Effector memory CD4-positive, alpha-beta T cell (primary cell): ENCODE measurements around the gene DOCK7.
"Not testable (repeated sequence)": the region's sequence is repeated elsewhere in the genome, so short reads cannot be mapped to it uniquely, and the experiment has no call there.

Source experiments
- DNase-seq, 3 donors: peaks; one replicate each; pipeline ENCODE4 v3.0.0-alpha.2; 2020
- H3K27ac ChIP-seq: 2 replicates; pipeline ENCODE4 v1.7.0; 2013; ENCODE audit warnings: mild to moderate bottlenecking, low read length, moderate library complexity; ENCODE audit not compliant: insufficient read depth, poor library complexity, severe bottlenecking
- H3K27me3 ChIP-seq: replicated peaks from 2 replicates; pipeline ENCODE4 v1.7.0; 2013; ENCODE audit warnings: mild to moderate bottlenecking, low read length; ENCODE audit not compliant: insufficient read depth, control insufficient read depth, poor library complexity, severe bottlenecking
- H3K36me3 ChIP-seq: 2 replicates; pipeline ENCODE4 v1.7.0; 2013; ENCODE audit warnings: mild to moderate bottlenecking, low read length, moderate library complexity; ENCODE audit not compliant: control insufficient read depth, insufficient read depth
- H3K4me1 ChIP-seq: 2 replicates; pipeline ENCODE4 v1.7.0; 2013; ENCODE audit warnings: low read length, mild to moderate bottlenecking; ENCODE audit not compliant: control insufficient read depth, insufficient read depth, poor library complexity, severe bottlenecking
- H3K4me3 ChIP-seq: 2 replicates; pipeline ENCODE4 v1.7.0; 2013; ENCODE audit warnings: low read length, low read depth, mild to moderate bottlenecking; ENCODE audit not compliant: insufficient read depth, poor library complexity, severe bottlenecking
- H3K9me3 ChIP-seq: 2 replicates; pipeline ENCODE4 v1.7.0; 2013; ENCODE audit warnings: mild to moderate bottlenecking, low read length, moderate library complexity; ENCODE audit not compliant: control insufficient read depth

DOCK7 gene

DNA sequence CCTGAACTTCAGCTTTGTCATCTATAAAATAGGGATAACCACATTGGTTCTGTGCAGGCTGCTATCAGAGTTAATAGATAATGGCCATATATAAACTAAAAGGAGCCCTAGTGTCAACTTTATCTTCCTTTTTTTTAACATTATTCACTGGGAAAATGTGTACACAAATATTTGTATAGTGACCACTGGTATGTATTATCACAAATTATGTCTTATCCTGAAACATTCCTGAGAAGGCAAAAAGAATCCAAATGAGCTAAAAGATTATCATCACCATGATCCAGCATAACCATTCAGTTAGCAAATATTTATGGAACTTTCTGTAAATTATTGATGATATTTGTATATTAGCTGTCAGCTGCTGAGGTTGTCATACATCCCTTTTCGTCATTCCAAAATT is 74.3 kb downstream of the DOCK7 start:
- Histone ChIP-seq H3K27ac (no peak overlapping the region), H3K36me3 (no peaks in the 10 kb centered on the region), H3K4me1 (no peaks in the 10 kb centered on the region), H3K27me3 (no peaks in the 10 kb centered on the region), H3K4me3 (no peak overlapping the region), H3K9me3 (no peaks in the 10 kb centered on the region)
- DNase-seq, result no peak

DNA sequence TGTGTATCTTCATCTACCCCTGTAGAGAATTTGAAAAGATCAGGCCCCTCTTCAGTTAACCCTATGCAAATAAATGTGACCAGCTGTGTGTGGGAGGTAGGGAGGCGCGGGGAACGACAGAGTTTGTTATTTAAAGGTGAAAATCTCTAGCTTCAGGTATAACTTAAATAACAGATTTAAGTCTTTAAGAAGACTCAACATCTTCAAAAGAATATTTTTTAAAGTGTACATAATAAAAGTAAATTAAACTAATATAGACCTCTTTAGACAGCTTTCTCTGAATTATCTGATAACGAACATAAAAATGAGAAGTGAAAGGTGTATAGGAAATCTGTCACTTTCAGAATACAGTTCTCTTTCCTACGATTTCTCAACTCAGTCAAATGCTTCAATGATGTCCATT is 74.9 kb downstream of the DOCK7 start:
- no peaks in the 10 kb centered on the region for H3K36me3 ChIP-seq
- no peaks in the 10 kb centered on the region for H3K27me3 ChIP-seq
- no peaks in the 10 kb centered on the region for H3K4me1 ChIP-seq
- no peak for DNase-seq
- H3K4me3 ChIP-seq, result no peak overlapping the region
- no peaks in the 10 kb centered on the region for H3K9me3 ChIP-seq
- no peak overlapping the region for H3K27ac ChIP-seq

DNA sequence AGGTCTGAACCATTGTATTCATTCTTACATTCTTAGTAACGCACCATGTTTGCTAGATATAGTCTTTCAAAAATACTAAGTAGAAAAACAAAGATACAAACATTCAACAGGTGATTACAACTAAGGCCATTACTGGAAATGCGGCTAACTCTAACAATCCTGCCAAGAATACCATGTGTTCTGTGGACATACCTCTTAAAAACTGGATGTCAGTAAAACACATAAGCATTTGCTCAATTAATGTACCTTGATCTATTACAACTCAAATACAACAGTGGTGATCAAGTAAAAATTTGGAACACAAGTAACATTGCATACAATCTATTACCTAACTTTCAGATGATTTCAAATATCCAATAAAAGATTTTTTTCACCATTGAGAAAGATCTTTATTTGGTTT is 75.4 kb downstream of the DOCK7 start:
- H3K27ac ChIP-seq, result no peak overlapping the region
- no peaks in the 10 kb centered on the region for H3K4me1 ChIP-seq
- no peak for DNase-seq
- no peaks in the 10 kb centered on the region for H3K36me3 ChIP-seq
- no peaks in the 10 kb centered on the region for H3K27me3 ChIP-seq
- no peak overlapping the region for H3K4me3 ChIP-seq
- H3K9me3 ChIP-seq, result no peaks in the 10 kb centered on the region

GRCh38 chr1:62610588-62610987 is 77.6 kb downstream of the DOCK7 start:
- H3K4me1 ChIP-seq, DNase-seq, H3K9me3 ChIP-seq, H3K4me3 ChIP-seq, H3K27ac ChIP-seq, H3K27me3 ChIP-seq, H3K36me3 ChIP-seq: not testable (repeated sequence)

DNA sequence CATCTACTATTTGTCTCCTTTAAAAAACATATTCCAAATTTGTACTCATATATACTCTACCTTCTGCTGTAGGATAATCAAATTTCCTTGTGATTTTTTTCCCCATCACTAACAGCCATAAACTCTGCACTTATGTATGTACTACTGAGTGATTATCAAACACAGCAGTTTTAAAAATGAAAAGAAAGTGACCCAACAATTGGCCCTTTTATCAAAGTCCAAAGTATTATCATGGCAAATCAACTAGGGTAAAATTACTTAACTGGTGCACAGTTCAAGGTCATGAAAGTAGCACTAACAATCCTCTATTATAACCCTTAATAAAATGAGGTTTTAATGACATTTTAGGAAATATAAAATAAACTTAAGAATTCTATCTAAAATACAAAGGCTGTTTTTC is 79.3 kb downstream of the DOCK7 start:
- Histone ChIP-seq H3K9me3 (no peaks in the 10 kb centered on the region), H3K4me1 (no peaks in the 10 kb centered on the region), H3K36me3 (no peaks in the 10 kb centered on the region), H3K27ac (no peak overlapping the region), H3K27me3 (no peaks in the 10 kb centered on the region), H3K4me3 (no peak overlapping the region)
- no peak for DNase-seq

DNA sequence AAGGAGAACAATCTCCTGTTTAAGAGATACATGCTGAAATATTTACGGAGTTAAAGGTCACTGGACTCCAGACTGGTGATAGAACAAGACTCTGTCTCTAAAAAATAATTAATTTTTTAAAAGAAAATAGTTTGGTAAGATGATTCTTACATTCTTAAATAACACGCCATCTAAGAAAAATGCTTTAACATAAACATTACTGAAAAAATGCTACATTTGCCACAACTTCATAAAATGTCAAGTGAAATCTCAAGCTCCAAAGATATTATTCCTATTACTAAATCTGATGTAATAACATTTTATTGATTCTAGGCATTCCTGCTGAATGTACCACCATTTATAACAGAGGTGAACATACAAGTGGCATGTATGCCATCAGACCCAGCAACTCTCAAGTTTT is 86.7 kb downstream of the DOCK7 start:
- no peak for DNase-seq
- no peaks in the 10 kb centered on the region for H3K4me1 ChIP-seq
- H3K36me3 ChIP-seq, result no peaks in the 10 kb centered on the region
- H3K27me3 ChIP-seq, result no peaks in the 10 kb centered on the region
- no peak overlapping the region for H3K4me3 ChIP-seq
- H3K27ac ChIP-seq, result no peak overlapping the region
- no peaks in the 10 kb centered on the region for H3K9me3 ChIP-seq

GRCh38 chr1:62599044-62599443 is 89.1 kb downstream of the DOCK7 start:
- Histone ChIP-seq H3K36me3 (no peaks in the 10 kb centered on the region), H3K4me3 (no peak overlapping the region), H3K9me3 (no peaks in the 10 kb centered on the region), H3K4me1 (no peaks in the 10 kb centered on the region), H3K27ac (no peak overlapping the region), H3K27me3 (no peaks in the 10 kb centered on the region)
- no peak for DNase-seq

GRCh38 chr1:62597281-62597680 is 90.9 kb downstream of the DOCK7 start, which contains the start of gene ANGPTL3:
TSS of gene ANGPTL3 (plus strand) at chr1:62597520. CDS start at chr1:62597567, 47 bp downstream.
- no peak within 1 kb of the TSS for H3K4me3 ChIP-seq
- no peaks in the 10 kb centered on the region for H3K27me3 ChIP-seq
- no peak within 1 kb of the TSS for H3K27ac ChIP-seq
- H3K4me1 ChIP-seq, result no peaks in the 10 kb centered on the region
- no peaks in the 10 kb centered on the region for H3K9me3 ChIP-seq
- H3K36me3 ChIP-seq, result no peaks in the 10 kb centered on the region
- DNase-seq, result no peak

GRCh38 chr1:62595647-62596046 is 92.5 kb downstream of the DOCK7 start:
- no peak for DNase-seq
- no peak overlapping the region for H3K27ac ChIP-seq
- H3K36me3 ChIP-seq, result no peaks in the 10 kb centered on the region
- no peaks in the 10 kb centered on the region for H3K9me3 ChIP-seq
- H3K4me1 ChIP-seq, result no peaks in the 10 kb centered on the region
- no peaks in the 10 kb centered on the region for H3K27me3 ChIP-seq
- H3K4me3 ChIP-seq, result no peak overlapping the region

DNA sequence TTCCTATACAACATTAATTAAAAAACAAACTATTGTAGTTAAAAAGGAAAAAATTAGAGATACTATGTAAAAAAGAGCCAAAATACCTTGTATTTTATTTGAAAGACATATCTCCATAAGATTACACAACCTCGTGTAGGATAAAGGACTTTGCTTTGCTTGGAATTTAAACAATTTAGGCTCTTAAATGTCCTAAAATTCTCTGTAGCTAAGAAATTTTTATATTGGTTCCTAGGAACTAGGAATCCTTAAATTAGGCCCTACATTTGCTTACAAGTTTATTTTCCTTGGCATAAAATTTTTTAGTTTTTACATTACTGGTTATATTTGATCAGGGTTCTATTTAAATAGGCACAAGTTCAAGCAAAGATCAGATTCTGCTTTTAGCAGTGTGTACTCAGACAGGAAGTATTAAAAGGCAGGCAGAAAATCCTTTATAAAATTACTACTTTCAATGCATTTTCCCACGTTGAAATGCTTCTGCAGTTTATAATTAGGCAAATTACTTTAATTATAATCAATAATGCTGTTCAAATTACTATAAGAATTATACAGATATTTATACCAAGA is 94.3 kb downstream of the DOCK7 start:
- Histone ChIP-seq H3K27me3 (no peaks in the 10 kb centered on the region), H3K4me1 (no peaks in the 10 kb centered on the region), H3K9me3 (no peaks in the 10 kb centered on the region), H3K36me3 (no peaks in the 10 kb centered on the region), H3K27ac (no peak overlapping the region), H3K4me3 (no peak overlapping the region)
- no peak for DNase-seq
